ENCODE results near the gene CES5A.
"Not testable (repeated sequence)": the region's sequence is repeated elsewhere in the genome, so short reads cannot be mapped to it uniquely, and the experiment has no call there.

The CES5A gene, protein sequence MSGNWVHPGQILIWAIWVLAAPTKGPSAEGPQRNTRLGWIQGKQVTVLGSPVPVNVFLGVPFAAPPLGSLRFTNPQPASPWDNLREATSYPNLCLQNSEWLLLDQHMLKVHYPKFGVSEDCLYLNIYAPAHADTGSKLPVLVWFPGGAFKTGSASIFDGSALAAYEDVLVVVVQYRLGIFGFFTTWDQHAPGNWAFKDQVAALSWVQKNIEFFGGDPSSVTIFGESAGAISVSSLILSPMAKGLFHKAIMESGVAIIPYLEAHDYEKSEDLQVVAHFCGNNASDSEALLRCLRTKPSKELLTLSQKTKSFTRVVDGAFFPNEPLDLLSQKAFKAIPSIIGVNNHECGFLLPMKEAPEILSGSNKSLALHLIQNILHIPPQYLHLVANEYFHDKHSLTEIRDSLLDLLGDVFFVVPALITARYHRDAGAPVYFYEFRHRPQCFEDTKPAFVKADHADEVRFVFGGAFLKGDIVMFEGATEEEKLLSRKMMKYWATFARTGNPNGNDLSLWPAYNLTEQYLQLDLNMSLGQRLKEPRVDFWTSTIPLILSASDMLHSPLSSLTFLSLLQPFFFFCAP

GRCh38 chr16:55875273-55875672 lies at the start of gene CES5A:
Gene CES5A (minus strand): TSS chr16:55875373. CDS start chr16:55875221, 152 bp downstream.
- DNase-seq (ENCODE audit: low read depth) = no peak
- in situ Hi-C loops (cut with HindIII; ENCODE audit: low sequenced_read_pairs) = no loop called here
- no peak for TF ChIP-seq CTCF (IDR thresholded peaks at IDR 0.05; ENCODE audit: low read depth, low read length, missing control alignments)
- no peak within 1 kb of the TSS for H3K4me3 ChIP-seq (ENCODE audit: low read depth, low read length)

DNA sequence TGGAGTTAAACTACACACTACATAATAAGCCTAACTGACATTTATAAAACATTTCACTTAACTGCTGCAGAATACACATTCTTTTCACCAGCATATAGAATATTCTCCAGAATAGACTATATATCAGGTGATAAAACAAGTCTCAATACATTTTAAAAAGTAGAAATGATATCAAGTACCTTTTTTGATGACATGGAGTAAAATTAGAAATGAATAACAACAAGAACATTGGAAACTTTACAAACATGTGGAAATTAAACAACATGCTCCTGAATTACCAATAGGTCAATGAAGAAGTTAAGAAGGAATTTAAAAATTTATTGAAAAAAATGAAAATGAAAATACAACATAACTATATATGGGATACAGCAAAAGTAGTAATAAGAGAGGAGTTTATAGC lies 47.5 kb upstream of the CES5A start:
- TF ChIP-seq CTCF (IDR thresholded peaks at IDR 0.05; ENCODE audit: low read depth, low read length, missing control alignments) = no peak
- H3K4me3 ChIP-seq (ENCODE audit: low read depth, low read length) = no peak overlapping the region
- in situ Hi-C loops (cut with HindIII; ENCODE audit: low sequenced_read_pairs) = no loop called here
- no peak for DNase-seq (ENCODE audit: low read depth)

DNA sequence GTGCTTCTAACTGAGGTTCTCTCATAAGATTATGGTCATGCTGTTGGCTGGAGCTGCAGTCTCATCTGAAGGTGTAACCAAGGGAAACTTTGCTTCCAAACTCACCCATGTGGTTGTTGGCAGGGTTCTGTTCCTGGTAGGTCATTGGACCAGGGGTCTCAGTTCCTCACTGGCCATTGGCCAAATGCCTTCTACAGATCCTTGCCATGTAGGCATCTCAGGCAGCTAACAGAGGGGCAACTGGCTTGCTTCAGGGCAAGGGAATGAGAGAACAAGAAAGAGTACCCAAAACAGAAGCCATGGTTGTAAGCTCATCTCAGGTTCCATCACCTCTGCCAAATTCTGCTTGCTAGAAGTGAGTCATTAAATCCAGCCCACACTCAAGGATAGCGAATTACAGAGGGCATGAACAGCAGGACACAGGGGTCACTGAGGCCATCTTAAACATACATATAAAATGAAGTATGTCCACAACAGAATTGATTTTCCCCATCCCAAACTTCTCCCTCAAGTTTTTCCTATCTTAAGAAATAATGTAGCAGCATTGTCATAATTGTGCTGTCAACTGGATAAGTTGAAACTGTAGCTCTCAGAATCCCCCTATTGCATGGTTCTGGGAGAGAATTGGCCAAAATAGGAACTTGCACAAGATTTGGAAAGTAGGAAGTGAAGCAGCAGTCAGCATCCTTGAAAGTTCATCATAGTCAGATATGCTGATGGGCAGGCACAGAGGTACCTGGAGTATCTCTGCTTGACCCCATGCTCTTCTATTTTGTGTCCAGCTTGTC lies 42.4 kb upstream of the CES5A start:
- in situ Hi-C loops (cut with HindIII; ENCODE audit: low sequenced_read_pairs) = no loop called here
- DNase-seq (ENCODE audit: low read depth) = no peak
- no peak for TF ChIP-seq CTCF (IDR thresholded peaks at IDR 0.05; ENCODE audit: low read depth, low read length, missing control alignments)
- H3K4me3 ChIP-seq (ENCODE audit: low read depth, low read length) = no peak overlapping the region

DNA sequence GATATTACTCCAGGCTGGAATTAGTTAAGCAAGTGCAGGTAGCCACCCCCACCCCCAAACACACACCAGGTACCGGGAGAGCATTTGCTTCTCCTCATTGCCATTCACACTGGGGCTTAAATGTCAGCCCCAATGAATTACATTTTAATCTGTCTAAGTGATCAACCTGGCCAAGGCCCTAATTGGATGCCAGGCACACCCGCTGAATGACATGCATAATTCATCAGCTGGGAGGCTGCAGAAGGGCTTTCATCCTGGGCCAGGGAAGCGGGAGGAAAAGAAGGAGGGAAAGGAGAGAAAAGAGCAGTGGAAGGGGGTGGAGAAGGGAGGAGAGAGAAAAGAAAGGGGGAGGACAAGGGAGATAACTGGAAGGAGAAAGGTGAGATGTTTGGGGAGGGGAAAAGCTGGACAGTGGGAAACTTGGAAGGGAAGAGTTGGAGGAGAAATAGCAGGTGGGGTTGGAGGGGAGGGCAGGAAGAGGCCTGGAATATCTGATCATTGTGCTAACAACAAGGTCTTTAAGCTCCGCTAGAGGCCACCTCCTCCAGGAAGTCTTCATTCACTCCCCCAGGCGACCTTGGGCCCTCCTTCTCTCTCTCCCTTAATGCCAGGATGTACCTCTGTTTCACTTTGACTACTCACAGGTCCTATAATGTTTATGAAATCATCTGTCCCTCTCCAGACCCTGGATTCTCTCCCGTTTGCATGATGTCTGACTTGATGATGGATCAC lies 40.1 kb upstream of the CES5A start:
- TF ChIP-seq CTCF (IDR thresholded peaks at IDR 0.05; ENCODE audit: low read depth, low read length, missing control alignments) = no peak
- in situ Hi-C loops (cut with HindIII; ENCODE audit: low sequenced_read_pairs) = no loop called here
- DNase-seq (ENCODE audit: low read depth) = no peak
- no peak overlapping the region for H3K4me3 ChIP-seq (ENCODE audit: low read depth, low read length)

DNA sequence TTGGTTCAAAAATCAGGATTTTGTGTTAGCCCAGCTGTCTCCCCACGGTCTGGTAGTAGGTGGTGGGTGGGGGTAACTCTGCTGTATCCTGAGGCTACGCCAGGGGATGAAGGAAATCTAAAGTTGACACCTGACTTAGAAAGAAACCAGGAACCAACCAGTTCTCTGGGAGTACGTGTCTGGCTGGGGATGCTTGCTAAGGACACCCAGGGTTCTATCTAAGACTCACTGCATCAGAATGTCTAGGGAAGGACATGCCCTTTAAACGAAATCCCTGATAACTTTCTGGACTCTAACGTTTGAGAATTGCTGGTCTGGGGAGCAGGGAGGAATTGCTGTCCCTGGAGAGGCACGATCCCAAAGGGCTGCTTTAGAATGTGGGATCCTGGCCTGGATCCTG lies 39.2 kb upstream of the CES5A start:
- no peak for DNase-seq (ENCODE audit: low read depth)
- in situ Hi-C loops (cut with HindIII; ENCODE audit: low sequenced_read_pairs) = no loop called here
- TF ChIP-seq CTCF (IDR thresholded peaks at IDR 0.05; ENCODE audit: low read depth, low read length, missing control alignments) = no peak
- H3K4me3 ChIP-seq (ENCODE audit: low read depth, low read length) = no peak overlapping the region

DNA sequence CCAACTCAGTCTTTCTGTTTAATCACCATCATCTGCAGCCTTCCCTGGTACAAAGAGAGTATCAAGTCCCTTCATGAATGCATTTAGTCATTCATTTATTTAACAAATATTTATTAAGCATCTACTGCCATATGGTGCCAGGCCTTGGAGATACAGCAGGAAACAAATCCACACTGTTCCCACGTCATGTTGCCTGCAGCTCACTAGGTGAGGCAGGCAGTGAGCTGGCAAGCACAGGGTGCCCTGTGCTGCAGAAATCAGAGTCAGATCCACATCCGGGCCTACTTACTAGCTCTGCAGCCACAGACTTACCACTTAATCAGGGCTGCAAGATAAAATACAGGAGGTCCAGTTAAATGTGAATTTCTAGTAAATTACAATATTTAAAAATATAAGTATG lies 38.5 kb upstream of the CES5A start:
- DNase-seq (ENCODE audit: low read depth) = no peak
- TF ChIP-seq CTCF (IDR thresholded peaks at IDR 0.05; ENCODE audit: low read depth, low read length, missing control alignments) = no peak
- in situ Hi-C loops (cut with HindIII; ENCODE audit: low sequenced_read_pairs) = no loop called here
- no peak overlapping the region for H3K4me3 ChIP-seq (ENCODE audit: low read depth, low read length)

- in situ Hi-C loops (cut with HindIII; ENCODE audit: low sequenced_read_pairs); DNase-seq (ENCODE audit: low read depth); H3K4me3 ChIP-seq (ENCODE audit: low read depth, low read length): not testable (repeated sequence)
These were observed 37.9 kb upstream of the CES5A start for GRCh38 chr16:55913121-55913520.

Data from astrocyte of the cerebellum (primary cell).